Endodermal cell (in vitro differentiated cells): ENCODE data around the gene CNTFR. TPM values are rescaled to one million over a fixed set of nuclear protein-coding genes. Genes with fewer than 3 reads are reported as not detected.

Experiments
- DNase-seq: peaks from one replicate; pipeline ENCODE4 v3.0.0-alpha.2; 2017
- H3K27ac ChIP-seq: 2 replicates; pipeline ENCODE4 v1.5.1; 2013; ENCODE audit warnings: mild to moderate bottlenecking, low read depth, low read length, moderate library complexity
- H3K27me3 ChIP-seq: 2 replicates; pipeline ENCODE4 v1.6.1; 2013; ENCODE audit warnings: mild to moderate bottlenecking, low read length, moderate library complexity; ENCODE audit not compliant: insufficient read depth, control insufficient read depth, poor library complexity, severe bottlenecking
- H3K36me3 ChIP-seq: 2 replicates; pipeline ENCODE4 v1.7.0; 2013; ENCODE audit warnings: mild to moderate bottlenecking, low read length, moderate library complexity; ENCODE audit not compliant: control insufficient read depth, insufficient read depth
- H3K4me1 ChIP-seq: one replicate; pipeline ENCODE4 v1.7.0; 2013; ENCODE audit warnings: low read length; ENCODE audit not compliant: control insufficient read depth, insufficient read depth
- H3K4me3 ChIP-seq: 2 replicates; pipeline ENCODE4 v1.5.1; 2013; ENCODE audit warnings: mild to moderate bottlenecking, low read length, moderate library complexity
- H3K9ac ChIP-seq: 2 replicates; pipeline ENCODE4 v1.6.1; 2013; ENCODE audit warnings: mild to moderate bottlenecking, low read length, moderate library complexity; ENCODE audit not compliant: poor library complexity, severe bottlenecking; ENCODE audit errors: extremely low read depth
- H3K9me3 ChIP-seq: 2 replicates; pipeline ENCODE4 v1.6.1; 2013; ENCODE audit warnings: mild to moderate bottlenecking, low read length, moderate library complexity; ENCODE audit not compliant: control insufficient read depth
- H3K27ac Mint-ChIP-seq: 2 replicates; pipeline ENCODE4 v1.8.0; 2020; ENCODE audit warnings: mixed read lengths
- H3K27me3 Mint-ChIP-seq: 2 replicates; pipeline ENCODE4 v1.8.0; 2021; ENCODE audit warnings: mild to moderate bottlenecking, mixed read lengths; ENCODE audit not compliant: insufficient read depth
- H3K36me3 Mint-ChIP-seq: 2 replicates; pipeline ENCODE4 v1.8.0; 2020; ENCODE audit warnings: low read depth, mixed read lengths
- H3K4me1 Mint-ChIP-seq: 2 replicates; pipeline ENCODE4 v1.8.0; 2020; ENCODE audit warnings: mixed read lengths
- H3K4me3 Mint-ChIP-seq: 2 replicates; pipeline ENCODE4 v1.8.0; 2020; ENCODE audit warnings: mild to moderate bottlenecking, moderate library complexity, mixed read lengths
- H3K9me3 Mint-ChIP-seq: 2 replicates; pipeline ENCODE4 v1.8.0; 2020; ENCODE audit warnings: mild to moderate bottlenecking, mixed read lengths
- WGBS, 2 experiments: methylation state at CpG; one replicate each; pipeline versions ENCODE4 v1.1.5 to v1.1.7; 2013; ENCODE audit warnings: missing lambda C conversion rate in 2 of 2, mixed read lengths in 1 of 2; ENCODE audit not compliant: insufficient coverage in 1 of 2, insufficient read length in 1 of 2; 5-methylcytosine and 5-hydroxymethylcytosine counted together
- total RNA-seq, 2 donors: library from RNA; stranded (reverse); fragmentation: NEBNext Ultra II Directional in 1 of 2; extraction: Animal tissue kit (Norgen Biotek cat#: 25700) in 1 of 2; gene quantifications; 2 replicates in 1 of 2; 3 replicates in 1 of 2; pipeline ENCODE4 v1.2.1, GENCODE V29; 2021
- TF ChIP-seq, protein P1 (sequence below): fragments of 200-600 bp; sonication (generic); conservative IDR thresholded peaks from 2 replicates; pipeline ENCODE4 v1.5.0; 2021; ENCODE audit warnings: antibody characterized with exemption, mild to moderate bottlenecking

The CNTFR gene
- total RNA-seq, 2 donors from 2014 or later, result 0.53 to 1.6 TPM

DNA sequence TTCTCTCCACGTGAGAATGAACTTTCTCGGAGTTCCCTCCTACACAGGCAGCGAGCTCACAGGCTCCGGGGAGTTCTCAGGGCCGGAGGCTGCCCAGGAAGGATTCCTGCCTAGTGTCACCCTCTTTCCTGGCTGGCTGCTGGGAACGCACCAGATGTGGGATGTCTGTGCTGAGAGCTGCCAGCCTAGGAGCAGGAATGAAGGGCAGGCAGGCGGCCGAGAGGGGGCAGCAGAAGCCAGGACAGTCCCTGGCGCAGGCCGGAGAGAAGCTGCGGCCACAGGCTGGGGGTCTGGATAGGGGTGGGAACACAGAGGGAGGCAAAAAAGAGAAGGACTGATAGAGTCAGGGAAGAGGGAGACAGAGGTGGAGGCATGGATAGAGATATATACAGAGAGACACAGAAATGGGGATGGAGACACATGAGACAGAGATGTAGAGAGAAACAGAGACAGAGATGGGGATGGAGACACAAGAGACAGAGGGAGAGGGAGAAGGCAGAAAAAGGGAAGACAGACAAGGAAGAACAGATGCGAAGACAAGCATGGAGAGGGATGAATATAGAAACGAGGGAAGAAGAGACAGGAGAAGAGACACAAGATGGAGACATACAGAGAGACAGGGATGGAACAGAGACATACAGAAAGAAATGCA lies 41.4 kb downstream of the CNTFR start:
- Mint-ChIP-seq H3K4me3 (no peak overlapping the region), H3K27me3 (peaks cover 8% of the 10 kb centered on the region), H3K4me1 (no peaks in the 10 kb centered on the region), H3K9me3 (no peaks in the 10 kb centered on the region), H3K36me3 (no peaks in the 10 kb centered on the region), H3K27ac (no peak overlapping the region)
- Histone ChIP-seq H3K4me3 (no peak overlapping the region), H3K27me3 (peaks cover 9% of the 10 kb centered on the region), H3K27ac (no peak overlapping the region), H3K9me3 (no peaks in the 10 kb centered on the region), H3K9ac (no peak overlapping the region), H3K4me1 (no peaks in the 10 kb centered on the region), H3K36me3 (no peaks in the 10 kb centered on the region)
- TF ChIP-seq, protein P1, sequence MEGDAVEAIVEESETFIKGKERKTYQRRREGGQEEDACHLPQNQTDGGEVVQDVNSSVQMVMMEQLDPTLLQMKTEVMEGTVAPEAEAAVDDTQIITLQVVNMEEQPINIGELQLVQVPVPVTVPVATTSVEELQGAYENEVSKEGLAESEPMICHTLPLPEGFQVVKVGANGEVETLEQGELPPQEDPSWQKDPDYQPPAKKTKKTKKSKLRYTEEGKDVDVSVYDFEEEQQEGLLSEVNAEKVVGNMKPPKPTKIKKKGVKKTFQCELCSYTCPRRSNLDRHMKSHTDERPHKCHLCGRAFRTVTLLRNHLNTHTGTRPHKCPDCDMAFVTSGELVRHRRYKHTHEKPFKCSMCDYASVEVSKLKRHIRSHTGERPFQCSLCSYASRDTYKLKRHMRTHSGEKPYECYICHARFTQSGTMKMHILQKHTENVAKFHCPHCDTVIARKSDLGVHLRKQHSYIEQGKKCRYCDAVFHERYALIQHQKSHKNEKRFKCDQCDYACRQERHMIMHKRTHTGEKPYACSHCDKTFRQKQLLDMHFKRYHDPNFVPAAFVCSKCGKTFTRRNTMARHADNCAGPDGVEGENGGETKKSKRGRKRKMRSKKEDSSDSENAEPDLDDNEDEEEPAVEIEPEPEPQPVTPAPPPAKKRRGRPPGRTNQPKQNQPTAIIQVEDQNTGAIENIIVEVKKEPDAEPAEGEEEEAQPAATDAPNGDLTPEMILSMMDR, result peak; percentile 91
- DNase-seq, result peak; percentile 94
- WGBS, 2 experiments, result 27 to 46% methylated on average over 6 to 13 of the region's 13 CpGs

GRCh38 chr9:34546834-34547827 lies 42.4 kb downstream of the CNTFR start:
- peak; percentile 95 for DNase-seq
- no peak overlapping the region for H3K4me3 ChIP-seq
- Mint-ChIP-seq H3K36me3 (no peaks in the 10 kb centered on the region), H3K4me3 (no peak overlapping the region), H3K9me3 (no peaks in the 10 kb centered on the region), H3K27me3 (peaks cover 4% of the 10 kb centered on the region), H3K4me1 (no peaks in the 10 kb centered on the region), H3K27ac (no peak overlapping the region)
- H3K4me1 ChIP-seq, result no peaks in the 10 kb centered on the region
- no peak overlapping the region for H3K9ac ChIP-seq
- H3K36me3 ChIP-seq, result no peaks in the 10 kb centered on the region
- TF ChIP-seq, protein P1, result peak; percentile 87
- peaks cover 9% of the 10 kb centered on the region for H3K27me3 ChIP-seq
- 73 to 74% methylated on average over 12 to 16 of the region's 16 CpGs for WGBS, 2 experiments
- no peak overlapping the region for H3K27ac ChIP-seq
- no peaks in the 10 kb centered on the region for H3K9me3 ChIP-seq

- Mint-ChIP-seq H3K27ac (no peak overlapping the region), H3K9me3 (peaks cover 2% of the 10 kb centered on the region), H3K4me1 (no peaks in the 10 kb centered on the region), H3K36me3 (no peaks in the 10 kb centered on the region), H3K4me3 (no peak overlapping the region), H3K27me3 (peaks cover 5% of the 10 kb centered on the region)
- Histone ChIP-seq H3K27ac (no peak overlapping the region), H3K27me3 (peaks cover 9% of the 10 kb centered on the region), H3K9ac (no peak overlapping the region), H3K9me3 (no peaks in the 10 kb centered on the region), H3K36me3 (no peaks in the 10 kb centered on the region), H3K4me3 (no peak overlapping the region), H3K4me1 (no peaks in the 10 kb centered on the region)
- DNase-seq, result peak; percentile 26
- WGBS, 2 experiments, result 92% methylated on average over 7 of the region's 7 CpGs; no CpG with 5 or more reads in 1 of the 2 experiments
- TF ChIP-seq, protein P1, result no peak
Observed at GRCh38 chr9:34546102-34546833, 43.3 kb downstream of the CNTFR start.
